Lower lobe of right lung (tissue), 1 donor: ENCODE results near the gene DPY19L1. TPM values are rescaled to one million over a fixed set of nuclear protein-coding genes. Genes with fewer than 3 reads are reported as not detected.

Experiments used
- microRNA-seq: library from miRNA; unstranded; fragments of <30 nt; microRNA quantifications from one replicate; pipeline ENCODE4 v1.2.0, GENCODE V29; 2020; ENCODE audit warnings: borderline number of aligned reads
- total RNA-seq: library from RNA; stranded (reverse); fragmentation: NEBNext Ultra II Directional; extraction: Animal tissue kit (Norgen Biotek cat#: 25700); gene quantifications from one replicate; pipeline ENCODE4 v1.2.1, GENCODE V29; 2021
- donor health status: DM: no; HTN: yes; CAD: no; lungs with severe emphysema.

The DPY19L1 gene
- total RNA-seq, 1 donor from 2014 or later: 38.4 TPM

Small RNA genes within 50 kb of the gene (microRNA-seq; reads per million reads assigned to microRNA genes)
- not detected for gene MIR548N

Other genes starting within 250 kb of the DPY19L1 start
- 0.65 TPM for gene TBX20, start 216.6 kb upstream of the DPY19L1 start, total RNA-seq